SK-N-SH (cell line): ENCODE data around the gene FOS. TPM values are rescaled to one million over a fixed set of nuclear protein-coding genes. Genes with fewer than 3 reads are reported as not detected.

Source experiments
- CTCF ChIA-PET: fragments of 300-600, 350-600 bp; formaldehyde crosslinking; extraction: SDS; loops from one replicate; lab custom pipeline; 2021; lab: Yijun Ruan, JAX
- POLR2A ChIA-PET: fragments of 350-600 bp; sonication (Branson Sonifier 250); formaldehyde crosslinking; extraction: SDS; loops from one replicate; lab custom pipeline; 2020; ENCODE audit warnings: antibody characterized with exemption, inconsistent platforms; lab: Yijun Ruan, JAX
- DNase-seq: peaks from one replicate; pipeline ENCODE4 v3.0.0; 2012
- H2AFZ ChIP-seq: fragments of 200-600 bp; sonication (generic); 2 replicates; pipeline ENCODE4 v1.8.1; 2016; ENCODE audit warnings: antibody characterized with exemption, mild to moderate bottlenecking, low read depth
- H3F3A ChIP-seq: fragments of 200-600 bp; sonication (generic); replicated peaks from 2 replicates; pipeline ENCODE3; 2016; ENCODE audit warnings: antibody characterized with exemption, mild to moderate bottlenecking; ENCODE audit not compliant: insufficient read depth
- H3K27ac ChIP-seq, 2 experiments: fragments of 200-500 bp in 1 of 2; fragments of 200-600 bp in 1 of 2; sonication (Bioruptor generic) in 1 of 2; sonication (generic), shearing (Covaris generic) in 1 of 2; 2 replicates each; pipeline versions ENCODE4 v1.5.1 to v1.6.1; 2014 to 2016; ENCODE audit warnings: low read depth in 2 of 2, inconsistent platforms in 1 of 2, low read length in 1 of 2, mild to moderate bottlenecking in 1 of 2, mixed read lengths in 1 of 2
- H3K27me3 ChIP-seq: fragments of 200-600 bp; sonication (generic), shearing (Covaris generic); 2 replicates; pipeline ENCODE4 v1.6.1; 2016; ENCODE audit warnings: mixed run types; ENCODE audit not compliant: insufficient read depth
- H3K36me3 ChIP-seq, 2 experiments: fragments of 200-500 bp in 1 of 2; fragments of 200-600 bp in 1 of 2; sonication (Bioruptor generic) in 1 of 2; sonication (generic) in 1 of 2; replicated peaks in 1 of 2; 2 replicates each; pipeline versions ENCODE3 to v1.5.1; 2014 to 2016; ENCODE audit warnings: low read length in 1 of 2, mild to moderate bottlenecking in 1 of 2; ENCODE audit not compliant: insufficient read depth in 2 of 2, control insufficient read depth in 1 of 2
- H3K4me1 ChIP-seq, 2 experiments: fragments of 200-500 bp in 1 of 2; fragments of 200-600 bp in 1 of 2; sonication (Bioruptor generic) in 1 of 2; sonication (generic), shearing (Covaris generic) in 1 of 2; 2 replicates each; pipeline versions ENCODE4 v1.5.1 to v1.6.1; 2014 to 2016; ENCODE audit warnings: low read depth in 1 of 2, low read length in 1 of 2, mixed run types in 1 of 2; ENCODE audit not compliant: insufficient read depth in 2 of 2, control insufficient read depth in 1 of 2
- H3K4me2 ChIP-seq: fragments of 200-600 bp; sonication (generic), shearing (Covaris generic); 2 replicates; pipeline ENCODE4 v1.6.1; 2017; ENCODE audit warnings: mixed run types
- H3K4me3 ChIP-seq, 2 experiments: fragments of 200-500 bp in 1 of 2; fragments of 200-600 bp in 1 of 2; sonication (Bioruptor generic) in 1 of 2; sonication (generic), shearing (Covaris generic) in 1 of 2; 2 replicates each; pipeline versions ENCODE4 v1.5.1 to v1.8.1; 2014 to 2016; ENCODE audit warnings: low read depth in 2 of 2, inconsistent platforms in 1 of 2, low read length in 1 of 2, mild to moderate bottlenecking in 1 of 2, mixed read lengths in 1 of 2, moderate library complexity in 1 of 2
- H3K79me2 ChIP-seq: fragments of 200-600 bp; sonication (generic); 2 replicates; pipeline ENCODE4 v1.8.1; 2017; ENCODE audit warnings: mild to moderate bottlenecking; ENCODE audit not compliant: insufficient read depth
- H3K9ac ChIP-seq: fragments of 200-600 bp; sonication (generic); 2 replicates; pipeline ENCODE4 v1.6.1; 2017; ENCODE audit warnings: mixed run types
- H3K9me2 ChIP-seq: fragments of 200-600 bp; sonication (generic); 2 replicates; pipeline ENCODE4 v1.6.1; 2017; ENCODE audit warnings: mixed run types
- H3K9me3 ChIP-seq: fragments of 200-600 bp; sonication (generic); 2 replicates; pipeline ENCODE4 v1.6.1; 2017; ENCODE audit warnings: mixed run types, mild to moderate bottlenecking, moderate library complexity
- H4K20me1 ChIP-seq: fragments of 200-600 bp; sonication (generic); 2 replicates; pipeline ENCODE4 v1.6.1; 2017; ENCODE audit warnings: mild to moderate bottlenecking, mixed run types; ENCODE audit not compliant: insufficient read depth
- EP300 ChIP-seq, 2 experiments: IDR thresholded peaks; 2 replicates each; pipeline versions ENCODE4 v1.4.0 to v1.6.1; 2012; ENCODE audit warnings: borderline replicate concordance in 1 of 2, low read depth in 1 of 2, low read length in 1 of 2
- EZH2phosphoT487 ChIP-seq: fragments of 200-600 bp; sonication (generic); IDR thresholded peaks from 2 replicates; pipeline ENCODE4 v1.6.1; 2017; ENCODE audit warnings: low read depth, mixed run types, mild to moderate bottlenecking, antibody characterized with exemption, moderate library complexity, borderline replicate concordance
- GATA2 ChIP-seq: sonication (generic); formaldehyde crosslinking; IDR thresholded peaks from 2 replicates; pipeline ENCODE4 v1.5.0; 2020; ENCODE audit warnings: mild to moderate bottlenecking, missing genetic modification reagents
- JUND ChIP-seq: IDR thresholded peaks from 2 replicates; pipeline ENCODE4 v1.4.0; 2012
- MEF2A ChIP-seq: IDR thresholded peaks from 2 replicates; pipeline ENCODE4 v1.4.0; 2012; ENCODE audit warnings: low read depth, borderline replicate concordance
- NRF1 ChIP-seq: IDR thresholded peaks from 2 replicates; pipeline ENCODE4 v1.6.1; 2012; ENCODE audit warnings: low read depth, mild to moderate bottlenecking, low read length
- RAD21 ChIP-seq: IDR thresholded peaks from 2 replicates; pipeline ENCODE4 v1.6.1; 2012; ENCODE audit warnings: mild to moderate bottlenecking, low read length
- RCOR1 ChIP-seq: fragments of 150-350 bp; IDR thresholded peaks from 2 replicates; pipeline ENCODE4 v1.6.1; 2017; ENCODE audit warnings: antibody characterized with exemption, low read length
- SIN3A ChIP-seq: IDR thresholded peaks from 2 replicates; pipeline ENCODE4 v1.6.1; 2012; ENCODE audit warnings: low read depth, mild to moderate bottlenecking, low read length, moderate library complexity, borderline replicate concordance
- SMC3 ChIP-seq: IDR thresholded peaks from 2 replicates; pipeline ENCODE4 v1.6.1; 2012; ENCODE audit warnings: low read depth, low read length, improper control_type of control experiment
- TEAD4 ChIP-seq: IDR thresholded peaks from 2 replicates; pipeline ENCODE4 v1.4.0; 2012; ENCODE audit warnings: mild to moderate bottlenecking, borderline replicate concordance; ENCODE audit not compliant: insufficient read depth
- WGBS: methylation state at CpG from one replicate; pipeline ENCODE4 v1.1.6; 2017; ENCODE audit warnings: low lambda C conversion rate; 5-methylcytosine and 5-hydroxymethylcytosine counted together
- polyA plus RNA-seq, 3 experiments: library from polyadenylated mRNA; depleted of rRNA; stranded (reverse); fragments of >200 nt; gene quantifications; 2 replicates each; pipeline ENCODE4 v1.2.3, GENCODE V29; 2012
- TF ChIP-seq, protein P1 (sequence below): fragments of 150-350 bp; IDR thresholded peaks from 2 replicates; pipeline ENCODE4 v1.6.1; 2016; ENCODE audit warnings: mild to moderate bottlenecking, low read depth, low read length
- TF ChIP-seq, protein P2 (sequence below): IDR thresholded peaks from 2 replicates; pipeline ENCODE4; 2012
- TF ChIP-seq, protein P3 (sequence below): fragments of 150-350 bp; IDR thresholded peaks from 2 replicates; pipeline ENCODE4 v1.6.1; 2017; ENCODE audit warnings: antibody characterized with exemption, low read length, low read depth, borderline replicate concordance
- TF ChIP-seq, protein P4 (sequence below): fragments of 200-600 bp; sonication (generic); IDR thresholded peaks from 2 replicates; pipeline ENCODE4 v1.6.1; 2017; ENCODE audit warnings: antibody characterized with exemption, mild to moderate bottlenecking, moderate library complexity

FOS gene
- polyA plus RNA-seq, 1 of the 3 experiments (the other 2 are of a cell fraction), result 309 TPM

DNA sequence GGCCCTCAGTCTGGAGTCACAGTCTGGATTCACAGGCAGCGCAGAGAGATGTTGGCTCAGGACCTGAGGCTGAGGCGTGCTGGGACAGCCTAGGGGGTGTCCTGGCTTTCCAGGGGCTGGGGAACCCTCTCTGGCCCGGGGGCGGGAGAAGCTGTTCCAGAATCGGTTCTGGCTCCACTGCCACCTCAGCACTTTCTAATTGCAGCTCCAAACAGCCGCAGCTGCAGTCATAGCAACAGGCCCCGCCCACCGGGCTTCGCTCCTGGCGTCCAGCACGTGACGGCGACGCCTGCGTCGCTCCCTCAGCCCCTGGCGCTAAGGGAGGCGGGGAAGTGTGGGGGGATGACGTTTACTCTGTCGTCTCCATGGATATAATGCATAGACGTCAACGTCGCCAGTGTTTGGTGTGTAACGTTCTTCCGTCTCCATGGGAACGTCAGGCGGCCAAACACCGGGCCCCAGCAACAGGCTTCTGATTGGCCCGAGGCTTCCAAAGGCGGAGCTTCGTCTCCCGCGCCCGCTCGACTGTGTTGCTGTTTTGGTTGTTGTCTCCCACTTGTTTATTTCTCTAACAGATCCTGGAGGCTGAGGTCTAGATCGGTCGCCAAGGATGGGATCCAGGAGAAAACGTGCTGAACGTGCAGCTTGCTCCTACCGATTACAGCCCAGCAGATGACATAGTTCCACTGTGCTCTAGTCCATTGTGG, 19.7 kb upstream of the FOS start (continued):
- TF ChIP-seq NRF1, result peak; percentile 53
- TF ChIP-seq RCOR1, result peak; percentile 55; the same call in 1 of the 2 replicates
- no peak for TF ChIP-seq TEAD4
- TF ChIP-seq JUND, result no peak; the same call in 1 of the 2 replicates
- no peak for TF ChIP-seq MEF2A
- TF ChIP-seq, protein P1, sequence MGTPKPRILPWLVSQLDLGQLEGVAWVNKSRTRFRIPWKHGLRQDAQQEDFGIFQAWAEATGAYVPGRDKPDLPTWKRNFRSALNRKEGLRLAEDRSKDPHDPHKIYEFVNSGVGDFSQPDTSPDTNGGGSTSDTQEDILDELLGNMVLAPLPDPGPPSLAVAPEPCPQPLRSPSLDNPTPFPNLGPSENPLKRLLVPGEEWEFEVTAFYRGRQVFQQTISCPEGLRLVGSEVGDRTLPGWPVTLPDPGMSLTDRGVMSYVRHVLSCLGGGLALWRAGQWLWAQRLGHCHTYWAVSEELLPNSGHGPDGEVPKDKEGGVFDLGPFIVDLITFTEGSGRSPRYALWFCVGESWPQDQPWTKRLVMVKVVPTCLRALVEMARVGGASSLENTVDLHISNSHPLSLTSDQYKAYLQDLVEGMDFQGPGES, result 0 out of 2 replicates have a peak, but pooled peaks have one; percentile 23
- TF ChIP-seq SIN3A, result peak; percentile 52; the same call in 1 of the 2 replicates
- no peak for TF ChIP-seq GATA2 (CRISPR knock-in tag)
- peak in 1 of 2 experiments; percentile 62; a peak in 2 of 4 replicates for TF ChIP-seq EP300 (IDR thresholded peaks at IDR 0.05; ENCODE audit: borderline replicate concordance in 1 of 2, low read depth in 1 of 2, low read length in 1 of 2)
- TF ChIP-seq, protein P2, sequence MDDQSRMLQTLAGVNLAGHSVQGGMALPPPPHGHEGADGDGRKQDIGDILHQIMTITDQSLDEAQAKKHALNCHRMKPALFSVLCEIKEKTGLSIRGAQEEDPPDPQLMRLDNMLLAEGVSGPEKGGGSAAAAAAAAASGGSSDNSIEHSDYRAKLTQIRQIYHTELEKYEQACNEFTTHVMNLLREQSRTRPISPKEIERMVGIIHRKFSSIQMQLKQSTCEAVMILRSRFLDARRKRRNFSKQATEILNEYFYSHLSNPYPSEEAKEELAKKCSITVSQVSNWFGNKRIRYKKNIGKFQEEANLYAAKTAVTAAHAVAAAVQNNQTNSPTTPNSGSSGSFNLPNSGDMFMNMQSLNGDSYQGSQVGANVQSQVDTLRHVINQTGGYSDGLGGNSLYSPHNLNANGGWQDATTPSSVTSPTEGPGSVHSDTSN, result no peak
- no peak for TF ChIP-seq EZH2phosphoT487
- TF ChIP-seq, protein P3, sequence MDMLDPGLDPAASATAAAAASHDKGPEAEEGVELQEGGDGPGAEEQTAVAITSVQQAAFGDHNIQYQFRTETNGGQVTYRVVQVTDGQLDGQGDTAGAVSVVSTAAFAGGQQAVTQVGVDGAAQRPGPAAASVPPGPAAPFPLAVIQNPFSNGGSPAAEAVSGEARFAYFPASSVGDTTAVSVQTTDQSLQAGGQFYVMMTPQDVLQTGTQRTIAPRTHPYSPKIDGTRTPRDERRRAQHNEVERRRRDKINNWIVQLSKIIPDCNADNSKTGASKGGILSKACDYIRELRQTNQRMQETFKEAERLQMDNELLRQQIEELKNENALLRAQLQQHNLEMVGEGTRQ, result peak; percentile 95

DNA sequence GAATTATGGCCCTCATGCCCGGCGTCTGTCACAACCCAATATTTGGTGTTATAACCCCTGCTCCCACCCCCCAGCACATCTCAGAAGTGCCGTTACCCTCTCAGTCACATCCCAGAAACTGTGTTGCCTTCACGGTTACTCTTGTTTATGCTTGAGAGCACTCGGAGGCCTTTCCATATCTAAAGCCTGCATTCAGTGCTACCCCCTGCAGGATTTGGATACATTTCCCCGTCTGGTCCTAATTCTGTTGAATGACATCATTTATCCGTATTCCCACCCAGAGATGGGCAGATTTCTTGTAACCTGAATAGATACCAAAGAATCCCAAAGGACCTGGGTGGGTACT, 19.1 kb upstream of the FOS start:
- Histone ChIP-seq H3K27ac (peak overlapping the region; percentile 96 to 98), H3K9me3 (no peaks in the 10 kb centered on the region), H3K27me3 (no peaks in the 10 kb centered on the region), H3K9ac (peak overlapping the region; percentile 86), H3K36me3 (no peaks in the 10 kb centered on the region), H3K4me1 (peaks cover 17 to 20% of the 10 kb centered on the region in 2 experiments; a peak in 3 of 4 replicates), H3K4me2 (peak overlapping the region; percentile 67), H3K9me2 (no peaks in the 10 kb centered on the region), H3F3A (peaks cover 6% of the 10 kb centered on the region), H4K20me1 (no peaks in the 10 kb centered on the region), H2AFZ (peak overlapping the region; percentile 20; the same call in 1 of the 2 replicates), H3K4me3 (peak overlapping the region; percentile 42 to 52; a peak in 3 of 4 replicates), H3K79me2 (no peaks in the 10 kb centered on the region)
- peak; percentile 50 for DNase-seq
- TF ChIP-seq SMC3 (no peak), RAD21 (peak; percentile 9; the same call in 1 of the 2 replicates)
- TF ChIP-seq, protein P4, sequence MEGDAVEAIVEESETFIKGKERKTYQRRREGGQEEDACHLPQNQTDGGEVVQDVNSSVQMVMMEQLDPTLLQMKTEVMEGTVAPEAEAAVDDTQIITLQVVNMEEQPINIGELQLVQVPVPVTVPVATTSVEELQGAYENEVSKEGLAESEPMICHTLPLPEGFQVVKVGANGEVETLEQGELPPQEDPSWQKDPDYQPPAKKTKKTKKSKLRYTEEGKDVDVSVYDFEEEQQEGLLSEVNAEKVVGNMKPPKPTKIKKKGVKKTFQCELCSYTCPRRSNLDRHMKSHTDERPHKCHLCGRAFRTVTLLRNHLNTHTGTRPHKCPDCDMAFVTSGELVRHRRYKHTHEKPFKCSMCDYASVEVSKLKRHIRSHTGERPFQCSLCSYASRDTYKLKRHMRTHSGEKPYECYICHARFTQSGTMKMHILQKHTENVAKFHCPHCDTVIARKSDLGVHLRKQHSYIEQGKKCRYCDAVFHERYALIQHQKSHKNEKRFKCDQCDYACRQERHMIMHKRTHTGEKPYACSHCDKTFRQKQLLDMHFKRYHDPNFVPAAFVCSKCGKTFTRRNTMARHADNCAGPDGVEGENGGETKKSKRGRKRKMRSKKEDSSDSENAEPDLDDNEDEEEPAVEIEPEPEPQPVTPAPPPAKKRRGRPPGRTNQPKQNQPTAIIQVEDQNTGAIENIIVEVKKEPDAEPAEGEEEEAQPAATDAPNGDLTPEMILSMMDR, result peak; percentile 27; the same call in 1 of the 2 replicates
- 8% methylated on average over 7 of the region's 7 CpGs for WGBS
- POLR2A ChIA-PET, result interaction anchor here (1.3 to 1.5 kb wide), 2 partner anchors 17 to 35 kb away, joined by 6 to 16 read pairs; no protein-coding TSS in a partner anchor
- CTCF ChIA-PET, result interaction anchor here (0.9 to 2.2 kb wide), 6 partner anchors 13 to 354 kb away, joined by 3 to 10 read pairs (median 3); no protein-coding TSS in a partner anchor
